ENCODE results near the gene FBXO34.

DNA sequence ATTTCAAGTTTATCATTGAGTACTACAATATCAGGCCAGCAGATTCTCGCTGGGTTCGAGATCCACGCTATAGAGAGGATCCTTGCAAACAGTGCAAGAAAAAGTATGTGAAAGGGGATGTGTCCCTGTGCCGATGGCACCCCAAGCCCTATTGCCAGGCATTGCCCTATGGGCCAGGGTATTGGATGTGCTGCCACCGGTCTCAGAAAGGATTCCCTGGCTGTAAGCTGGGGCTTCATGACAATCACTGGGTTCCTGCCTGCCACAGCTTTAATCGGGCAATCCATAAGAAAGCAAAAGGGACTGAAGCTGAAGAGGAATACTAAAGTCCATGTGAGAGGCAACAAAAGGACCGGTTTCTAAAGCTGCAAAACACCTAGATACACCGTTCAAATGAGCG is 81.0 kb downstream of the FBXO34 start:
- TF ChIP-seq, protein P1, sequence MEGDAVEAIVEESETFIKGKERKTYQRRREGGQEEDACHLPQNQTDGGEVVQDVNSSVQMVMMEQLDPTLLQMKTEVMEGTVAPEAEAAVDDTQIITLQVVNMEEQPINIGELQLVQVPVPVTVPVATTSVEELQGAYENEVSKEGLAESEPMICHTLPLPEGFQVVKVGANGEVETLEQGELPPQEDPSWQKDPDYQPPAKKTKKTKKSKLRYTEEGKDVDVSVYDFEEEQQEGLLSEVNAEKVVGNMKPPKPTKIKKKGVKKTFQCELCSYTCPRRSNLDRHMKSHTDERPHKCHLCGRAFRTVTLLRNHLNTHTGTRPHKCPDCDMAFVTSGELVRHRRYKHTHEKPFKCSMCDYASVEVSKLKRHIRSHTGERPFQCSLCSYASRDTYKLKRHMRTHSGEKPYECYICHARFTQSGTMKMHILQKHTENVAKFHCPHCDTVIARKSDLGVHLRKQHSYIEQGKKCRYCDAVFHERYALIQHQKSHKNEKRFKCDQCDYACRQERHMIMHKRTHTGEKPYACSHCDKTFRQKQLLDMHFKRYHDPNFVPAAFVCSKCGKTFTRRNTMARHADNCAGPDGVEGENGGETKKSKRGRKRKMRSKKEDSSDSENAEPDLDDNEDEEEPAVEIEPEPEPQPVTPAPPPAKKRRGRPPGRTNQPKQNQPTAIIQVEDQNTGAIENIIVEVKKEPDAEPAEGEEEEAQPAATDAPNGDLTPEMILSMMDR (conservative IDR thresholded peaks at IDR 0.05; ENCODE audit: low read length), result no peak
- TF ChIP-seq EZH2phosphoT487 (IDR thresholded peaks at IDR 0.05; ENCODE audit: borderline replicate concordance), result no peak
